Activated T-helper 2 cell treated with anti-CD3 and anti-CD28 coated beads, Interferon-gamma antibody, Interleukin-2, Interleukin-4, amounts not matched to agents 10 μg/mL and 5 μg/mL and 100 μg/mL, durations not matched to agents 14 hours and 24 hours and 36 hours (primary cell): ENCODE data around the gene RNF141. TPM values are rescaled to one million over a fixed set of nuclear protein-coding genes. Genes with fewer than 3 reads are reported as not detected.

Experiments
- DNase-seq: peaks from one replicate; pipeline ENCODE4 v3.0.0; 2021; ENCODE audit warnings: low spot score
- H3K27ac Mint-ChIP-seq: one replicate; pipeline ENCODE4 v1.8.0; 2021; ENCODE audit warnings: mixed read lengths
- H3K27me3 Mint-ChIP-seq: one replicate; pipeline ENCODE4 v1.8.0; 2021; ENCODE audit warnings: low read depth, mixed read lengths
- H3K36me3 Mint-ChIP-seq: one replicate; pipeline ENCODE4 v1.8.0; 2021; ENCODE audit warnings: low read depth, mixed read lengths
- H3K4me1 Mint-ChIP-seq: one replicate; pipeline ENCODE4 v1.8.0; 2021; ENCODE audit warnings: low read depth, mixed read lengths
- H3K4me3 Mint-ChIP-seq: one replicate; pipeline ENCODE4 v1.8.0; 2021; ENCODE audit warnings: low read depth, mild to moderate bottlenecking, moderate library complexity, mixed read lengths
- H3K9me3 Mint-ChIP-seq: one replicate; pipeline ENCODE4 v1.8.0; 2021; ENCODE audit warnings: mixed read lengths
- intact Hi-C: fragments of 100-400 bp; cut with micrococcal nuclease; formaldehyde crosslinking; loops from one replicate; pipeline ENCODE4 v1.15.1; 2023
- total RNA-seq: library from RNA; stranded (reverse); gene quantifications from 2 replicates; pipeline ENCODE4 v1.2.3, GENCODE V29; 2022

Gene RNF141
- total RNA-seq, 1 donor from 2014 or later = 13.2 TPM

DNA sequence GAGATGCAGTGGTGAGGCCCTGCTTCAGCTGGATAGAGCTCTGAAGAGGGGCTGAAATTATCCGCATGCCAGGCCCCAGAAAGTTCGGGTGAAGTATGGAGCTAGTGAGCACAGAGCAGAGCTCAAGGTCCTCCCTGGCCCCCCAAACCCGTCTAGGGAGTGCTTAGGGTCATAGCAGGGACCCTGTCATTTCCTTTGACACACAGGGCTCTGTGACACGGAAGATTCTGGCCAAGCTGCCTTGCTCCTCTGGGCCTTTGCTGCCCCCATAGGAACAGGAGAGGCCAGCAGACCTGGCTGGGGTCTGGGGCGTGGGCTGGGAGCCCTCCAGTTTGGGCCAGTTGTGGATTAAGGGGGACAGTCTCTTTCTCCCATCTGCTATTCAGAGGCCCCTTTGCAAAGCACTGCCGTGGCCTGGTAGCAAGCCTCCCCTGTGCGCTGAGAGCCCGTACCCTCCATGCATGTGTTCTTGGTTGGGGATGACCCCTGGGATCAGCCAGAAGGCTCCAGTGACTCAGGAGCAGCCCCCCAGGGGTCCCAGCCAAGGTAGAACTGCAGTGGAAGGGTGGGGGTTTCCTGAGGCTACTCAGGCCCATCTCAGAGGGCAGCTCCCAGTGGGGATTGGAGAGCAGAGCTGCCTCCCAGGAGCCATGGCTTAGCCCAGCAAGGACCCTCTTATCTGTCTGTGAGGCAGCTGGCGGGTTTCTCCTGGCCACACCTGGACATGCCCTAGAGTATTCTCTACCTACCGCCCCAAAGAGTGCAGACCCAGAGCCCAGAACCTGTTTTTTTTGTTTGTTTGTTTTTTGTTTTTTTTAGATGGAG is 42.3 kb downstream of the RNF141 start:
- Mint-ChIP-seq H3K36me3 (peaks cover 60% of the 10 kb centered on the region), H3K4me1 (no peaks in the 10 kb centered on the region), H3K27me3 (no peaks in the 10 kb centered on the region), H3K9me3 (no peaks in the 10 kb centered on the region), H3K4me3 (no peak overlapping the region), H3K27ac (no peak overlapping the region)
- intact Hi-C loops = no loop called here
- no peak for DNase-seq

DNA sequence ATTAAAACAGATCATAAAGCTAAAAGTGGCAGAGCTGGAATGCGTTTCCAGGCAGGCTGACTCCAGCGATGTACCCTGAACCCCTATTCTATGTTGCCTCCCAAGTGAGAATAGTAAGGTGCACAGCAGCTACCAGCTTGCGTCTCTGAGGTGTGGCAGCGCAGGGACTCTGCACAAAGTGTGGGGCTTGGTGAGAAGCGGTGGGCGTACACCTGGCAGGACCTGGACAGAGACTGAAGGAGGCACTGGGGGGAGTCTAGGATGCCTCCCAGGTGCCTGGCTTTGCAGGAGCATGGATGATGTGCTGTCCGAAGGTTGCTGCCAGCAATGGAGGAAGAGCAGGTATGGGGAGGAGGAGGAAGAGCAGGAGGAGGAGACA is 43.0 kb downstream of the RNF141 start:
- no peak for DNase-seq
- Mint-ChIP-seq H3K36me3 (peaks cover 57% of the 10 kb centered on the region), H3K4me3 (no peak overlapping the region), H3K27ac (no peak overlapping the region), H3K27me3 (no peaks in the 10 kb centered on the region), H3K9me3 (no peaks in the 10 kb centered on the region), H3K4me1 (no peaks in the 10 kb centered on the region)
- intact Hi-C loops = no loop called here

GRCh38 chr11:10497371-10498021 is 43.5 kb downstream of the RNF141 start:
- no peaks in the 10 kb centered on the region for H3K9me3 Mint-ChIP-seq
- no peaks in the 10 kb centered on the region for H3K4me1 Mint-ChIP-seq
- no peak for DNase-seq
- H3K27me3 Mint-ChIP-seq = no peaks in the 10 kb centered on the region
- intact Hi-C loops = no loop called here
- H3K27ac Mint-ChIP-seq = no peak overlapping the region
- peaks cover 57% of the 10 kb centered on the region for H3K36me3 Mint-ChIP-seq
- H3K4me3 Mint-ChIP-seq = no peak overlapping the region

DNA sequence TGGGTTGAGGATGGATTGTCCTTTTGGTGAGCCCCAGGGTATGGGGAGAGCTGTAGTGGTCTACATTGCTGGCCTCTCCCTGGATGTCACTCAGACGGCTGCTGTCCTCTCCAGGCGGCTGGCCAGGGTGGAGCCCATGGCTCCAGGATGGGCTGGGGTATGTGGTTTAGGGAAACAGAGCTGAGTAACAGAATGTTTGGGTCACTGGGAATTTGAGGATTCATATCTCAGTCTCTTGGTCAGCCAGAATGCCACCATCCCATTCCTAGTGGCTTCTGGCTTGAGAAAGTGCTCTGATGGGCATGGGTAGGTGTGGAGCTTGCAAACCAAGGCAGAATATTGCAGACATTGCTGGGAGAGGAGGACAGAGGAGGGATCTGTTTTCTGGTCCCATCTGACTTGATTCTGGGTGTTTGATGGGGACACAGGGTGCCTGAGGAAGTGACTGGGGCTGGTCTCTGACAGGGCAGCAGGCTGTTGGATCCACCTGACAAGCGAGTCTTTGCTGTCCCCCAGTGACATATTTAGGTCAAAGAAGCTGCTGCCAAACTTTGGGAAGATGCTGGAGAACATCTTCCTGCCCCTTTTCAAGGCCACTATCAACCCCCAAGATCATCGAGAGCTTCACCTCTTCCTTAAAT is 44.6 kb downstream of the RNF141 start:
- Mint-ChIP-seq H3K9me3 (no peaks in the 10 kb centered on the region), H3K27ac (no peak overlapping the region), H3K36me3 (peaks cover 61% of the 10 kb centered on the region), H3K4me3 (no peak overlapping the region), H3K4me1 (no peaks in the 10 kb centered on the region), H3K27me3 (no peaks in the 10 kb centered on the region)
- intact Hi-C loops = no loop called here
- DNase-seq = peak; percentile 5

- Mint-ChIP-seq H3K36me3 (peaks cover 60% of the 10 kb centered on the region), H3K4me3 (no peak overlapping the region), H3K4me1 (no peaks in the 10 kb centered on the region), H3K27ac (no peak overlapping the region), H3K9me3 (no peaks in the 10 kb centered on the region), H3K27me3 (no peaks in the 10 kb centered on the region)
- intact Hi-C loops = no loop called here
- peak; percentile 2 for DNase-seq
These were observed 45.6 kb downstream of the RNF141 start for GRCh38 chr11:10495464-10495786.

- Mint-ChIP-seq H3K27me3 (no peaks in the 10 kb centered on the region), H3K4me3 (no peak overlapping the region), H3K9me3 (no peaks in the 10 kb centered on the region), H3K36me3 (peaks cover 57% of the 10 kb centered on the region), H3K4me1 (no peaks in the 10 kb centered on the region), H3K27ac (no peak overlapping the region)
- intact Hi-C loops = no loop called here
- DNase-seq = peak; percentile 4
These were observed 46.1 kb downstream of the RNF141 start for GRCh38 chr11:10494636-10495463.

GRCh38 chr11:10493041-10493663 is 47.8 kb downstream of the RNF141 start:
- peaks cover 6% of the 10 kb centered on the region for H3K4me1 Mint-ChIP-seq
- H3K4me3 Mint-ChIP-seq = no peak overlapping the region
- no peak overlapping the region for H3K27ac Mint-ChIP-seq
- no peaks in the 10 kb centered on the region for H3K27me3 Mint-ChIP-seq
- peak; percentile 6 for DNase-seq
- intact Hi-C loops = no loop called here
- peaks cover 57% of the 10 kb centered on the region for H3K36me3 Mint-ChIP-seq
- H3K9me3 Mint-ChIP-seq = no peaks in the 10 kb centered on the region

GRCh38 chr11:10492084-10492483 is 48.9 kb downstream of the RNF141 start:
- Mint-ChIP-seq H3K27ac (no peak overlapping the region), H3K36me3 (peaks cover 60% of the 10 kb centered on the region), H3K9me3 (no peaks in the 10 kb centered on the region), H3K27me3 (no peaks in the 10 kb centered on the region), H3K4me1 (peaks cover 9% of the 10 kb centered on the region), H3K4me3 (no peak overlapping the region)
- intact Hi-C loops = no loop called here
- no peak for DNase-seq

GRCh38 chr11:10490398-10491241 is 50.4 kb downstream of the RNF141 start:
- intact Hi-C loops = no loop called here

DNA sequence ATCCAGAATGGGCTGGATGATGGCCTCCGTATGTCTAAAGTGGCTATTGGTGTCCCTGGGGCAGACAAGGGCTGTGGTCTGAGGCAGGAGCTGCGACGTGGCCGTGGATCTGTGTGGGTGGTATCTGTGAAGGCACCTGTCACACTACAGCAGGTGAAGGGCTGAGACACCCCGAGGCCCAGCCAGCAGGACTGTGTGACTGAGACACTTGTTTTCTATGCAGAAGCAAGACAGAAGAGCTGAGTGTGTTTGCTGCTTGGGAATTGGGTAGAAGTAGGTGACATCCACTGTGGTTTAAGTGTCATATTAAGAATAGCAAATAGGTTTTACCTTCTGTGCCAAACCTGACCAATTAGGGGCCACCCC is 51.0 kb downstream of the RNF141 start:
- Mint-ChIP-seq H3K36me3 (peaks cover 49% of the 10 kb centered on the region), H3K4me1 (peaks cover 9% of the 10 kb centered on the region), H3K27me3 (no peaks in the 10 kb centered on the region), H3K27ac (no peak overlapping the region), H3K4me3 (no peak overlapping the region), H3K9me3 (no peaks in the 10 kb centered on the region)
- DNase-seq = no peak
- intact Hi-C loops = no loop called here

More at GRCh38 chr11:10490398-10491241, 50.4 kb downstream of the RNF141 start:
- peaks cover 9% of the 10 kb centered on the region for H3K4me1 Mint-ChIP-seq
- no peaks in the 10 kb centered on the region for H3K9me3 Mint-ChIP-seq
- no peak overlapping the region for H3K4me3 Mint-ChIP-seq
- H3K36me3 Mint-ChIP-seq = peaks cover 55% of the 10 kb centered on the region
- H3K27me3 Mint-ChIP-seq = no peaks in the 10 kb centered on the region
- no peak overlapping the region for H3K27ac Mint-ChIP-seq
- no peak for DNase-seq

DNA sequence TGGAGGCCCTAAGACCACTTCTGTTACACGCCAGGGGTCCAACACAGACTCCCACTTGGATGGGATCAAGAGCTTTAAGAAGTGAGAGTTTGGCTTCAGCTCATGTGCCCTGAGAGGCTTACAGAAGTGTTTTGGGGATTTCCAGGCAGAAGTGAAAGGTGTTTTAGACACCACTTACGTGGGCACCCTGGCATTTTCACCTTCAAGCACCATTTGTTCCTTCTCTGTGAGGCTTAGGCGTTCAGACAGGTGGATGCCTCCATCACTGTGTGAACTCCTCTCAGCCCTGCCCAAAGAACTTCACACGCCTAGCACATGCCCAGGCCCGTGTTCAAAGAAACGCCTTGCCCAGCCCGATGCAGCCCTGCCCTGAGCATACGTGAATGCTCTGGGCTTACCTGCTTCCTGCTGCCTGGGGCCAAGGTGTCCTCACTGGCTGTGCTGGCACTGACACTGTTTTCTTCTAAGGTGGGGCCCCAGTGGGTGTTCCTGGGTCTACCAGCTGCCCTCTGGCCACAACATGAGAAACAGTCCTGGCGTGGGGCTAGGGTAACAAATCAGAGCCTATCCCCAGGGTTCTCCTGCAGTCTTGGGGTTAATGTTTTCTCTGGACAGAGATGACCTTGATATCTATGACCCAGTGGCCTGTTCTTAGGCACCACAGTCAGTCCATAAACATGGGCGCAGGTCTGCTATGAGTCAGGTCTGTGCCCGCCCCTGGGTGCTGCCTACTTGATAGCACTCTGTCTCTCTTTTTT is 51.9 kb downstream of the RNF141 start:
- Mint-ChIP-seq H3K27ac (no peak overlapping the region), H3K9me3 (no peaks in the 10 kb centered on the region), H3K4me3 (no peak overlapping the region), H3K4me1 (peaks cover 9% of the 10 kb centered on the region), H3K27me3 (no peaks in the 10 kb centered on the region), H3K36me3 (peaks cover 50% of the 10 kb centered on the region)
- no peak for DNase-seq
- intact Hi-C loops = no loop called here
